Upper lobe of right lung (tissue), 1 donor: Measurements from ENCODE around the gene PARP3. TPM values are rescaled to one million over a fixed set of nuclear protein-coding genes. Genes with fewer than 3 reads are reported as not detected.
A peak's percentile ranks its signal among the peaks of the same experiment; 100 is the strongest.

Experiments used
- ATAC-seq: fragments of 200-7000 bp; cut with Tn5 transposase; one replicate; pipeline ENCODE4 v1.9.1; 2020; ENCODE audit warnings: mild to moderate bottlenecking, moderate library complexity
- DNase-seq: peaks from one replicate; pipeline ENCODE4 v3.0.0-alpha.2; 2020
- H3K27ac ChIP-seq: fragments of 200-600 bp; one replicate; pipeline ENCODE4 v1.8.0; 2022
- H3K27me3 ChIP-seq: fragments of 200-600 bp; one replicate; pipeline ENCODE4 v1.8.0; 2022; ENCODE audit warnings: mild to moderate bottlenecking
- H3K36me3 ChIP-seq: fragments of 200-600 bp; one replicate; pipeline ENCODE4 v1.8.0; 2022
- H3K4me1 ChIP-seq: fragments of 200-600 bp; one replicate; pipeline ENCODE4 v1.8.0; 2022
- H3K4me3 ChIP-seq: fragments of 200-600 bp; one replicate; pipeline ENCODE4 v1.8.0; 2022; ENCODE audit warnings: mild to moderate bottlenecking
- H3K9me3 ChIP-seq: fragments of 200-600 bp; one replicate; pipeline ENCODE4 v1.8.0; 2022
- CTCF ChIP-seq: fragments of 200-600 bp; IDR thresholded peaks from one replicate; pipeline ENCODE4 v1.8.0; 2022; ENCODE audit warnings: antibody characterized with exemption
- intact Hi-C: fragments of 100-400 bp; cut with DNase I; formaldehyde crosslinking; loops from one replicate; pipeline ENCODE4 v1.11.0; 2022
- total RNA-seq: library from RNA; stranded (reverse); fragmentation: NEBNext Ultra II Directional; extraction: Animal tissue kit (Norgen Biotek cat#: 25700); gene quantifications from one replicate; pipeline ENCODE4 v1.2.1, GENCODE V29; 2021
- donor health status: DM: no; HTN: yes; CAD: no; lungs with severe emphysema.

PARP3 gene
- total RNA-seq, 1 donor from 2014 or later = 20.9 TPM

DNA sequence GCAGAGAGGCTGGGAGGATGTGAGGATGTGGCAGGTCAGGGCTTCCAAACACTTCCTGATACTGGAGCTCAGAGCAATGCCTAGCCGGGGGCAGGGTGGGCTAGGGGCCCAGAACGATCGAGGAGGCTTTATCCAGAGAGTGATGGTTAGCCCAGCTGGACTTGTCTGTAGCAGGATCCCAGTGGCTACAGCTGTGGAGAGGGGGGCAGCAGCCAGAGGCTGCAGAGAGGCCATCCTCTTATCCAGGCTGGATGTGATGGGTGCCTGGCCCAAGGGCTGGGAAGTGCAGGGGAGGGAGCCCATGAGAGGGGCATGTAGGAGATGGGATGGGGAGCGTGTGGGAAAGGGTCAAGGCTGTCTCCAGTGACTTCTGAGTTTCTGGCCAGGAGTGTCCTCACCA lies 4.6 kb downstream of the PARP3 start:
- Histone ChIP-seq H3K27me3 (no peaks in the 10 kb centered on the region), H3K4me1 (peaks cover 13% of the 10 kb centered on the region), H3K4me3 (no peak overlapping the region), H3K27ac (no peak overlapping the region), H3K9me3 (no peaks in the 10 kb centered on the region), H3K36me3 (no peaks in the 10 kb centered on the region)
- intact Hi-C loops = no loop called here
- no peak for TF ChIP-seq CTCF
- ATAC-seq = no peak
- DNase-seq = peak; percentile 48

- Histone ChIP-seq H3K4me3 (no peak overlapping the region), H3K27me3 (no peaks in the 10 kb centered on the region), H3K4me1 (peaks cover 12% of the 10 kb centered on the region), H3K9me3 (no peaks in the 10 kb centered on the region), H3K36me3 (no peaks in the 10 kb centered on the region), H3K27ac (no peak overlapping the region)
- TF ChIP-seq CTCF = no peak
- intact Hi-C loops = no loop called here
- DNase-seq (peak; percentile 51), ATAC-seq (no peak)
Measured at GRCh38 chr3:51947215-51947900, 5.2 kb downstream of the PARP3 start.

GRCh38 chr3:51948016-51948580 lies 5.9 kb downstream of the PARP3 start:
- H3K36me3 ChIP-seq = no peaks in the 10 kb centered on the region
- no peak for TF ChIP-seq CTCF
- ATAC-seq = no peak
- no peak overlapping the region for H3K4me3 ChIP-seq
- no peaks in the 10 kb centered on the region for H3K27me3 ChIP-seq
- no peaks in the 10 kb centered on the region for H3K9me3 ChIP-seq
- no peak overlapping the region for H3K27ac ChIP-seq
- intact Hi-C loops = no loop called here
- H3K4me1 ChIP-seq = peaks cover 5% of the 10 kb centered on the region
- DNase-seq = peak; percentile 61

- Histone ChIP-seq H3K4me3 (no peak overlapping the region), H3K9me3 (no peaks in the 10 kb centered on the region), H3K27ac (no peak overlapping the region), H3K36me3 (no peaks in the 10 kb centered on the region), H3K4me1 (no peaks in the 10 kb centered on the region), H3K27me3 (no peaks in the 10 kb centered on the region)
- no peak for TF ChIP-seq CTCF
- intact Hi-C loops = no loop called here
- DNase-seq (peak; percentile 39), ATAC-seq (no peak)
Measured at GRCh38 chr3:51949121-51949520, 7.0 kb downstream of the PARP3 start.

GRCh38 chr3:51950899-51951298 lies 8.7 kb downstream of the PARP3 start:
- Histone ChIP-seq H3K9me3 (no peaks in the 10 kb centered on the region), H3K27ac (no peak overlapping the region), H3K36me3 (no peaks in the 10 kb centered on the region), H3K4me3 (no peak overlapping the region), H3K27me3 (no peaks in the 10 kb centered on the region), H3K4me1 (no peaks in the 10 kb centered on the region)
- no peak for DNase-seq
- ATAC-seq = no peak
- TF ChIP-seq CTCF = no peak
- intact Hi-C loops = no loop called here
